NK-92 treated with Interleukin-12 subunit alpha and Interleukin-12 subunit beta, amount 100 ng/mL, for 24 hours (cell line): Measurements from ENCODE around the gene SHISA3.

Experiments used
- DNase-seq: peaks from one replicate; lab custom pipeline; 2025; lab: John Stamatoyannopoulos, UW

Gene SHISA3

DNA sequence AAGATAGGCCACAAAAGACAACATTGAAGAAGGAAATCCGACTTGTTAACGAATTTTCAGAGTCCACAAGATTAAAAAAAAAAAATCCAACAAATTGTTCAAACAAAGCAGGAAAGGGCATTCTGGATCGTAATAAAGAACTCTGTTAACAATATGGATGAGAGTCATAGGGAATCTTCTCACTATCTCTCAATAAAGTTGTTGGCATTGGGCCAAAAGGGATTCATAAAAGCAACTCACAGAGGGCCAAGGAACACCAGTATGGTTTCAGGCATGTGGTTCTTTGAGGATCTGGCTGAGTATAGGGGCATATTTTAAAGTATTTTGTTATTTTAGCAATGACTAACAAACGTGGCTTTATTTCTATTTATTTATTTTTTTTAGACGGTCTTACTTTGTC, 49.5 kb downstream of the SHISA3 start:
- no peak for DNase-seq
